ENCODE results near the gene BBS9. TPM values are rescaled to one million over a fixed set of nuclear protein-coding genes. Genes with fewer than 3 reads are reported as not detected.

The BBS9 gene
- polyA plus RNA-seq, 1 donor from 2014 or later = 9.8 TPM

DNA sequence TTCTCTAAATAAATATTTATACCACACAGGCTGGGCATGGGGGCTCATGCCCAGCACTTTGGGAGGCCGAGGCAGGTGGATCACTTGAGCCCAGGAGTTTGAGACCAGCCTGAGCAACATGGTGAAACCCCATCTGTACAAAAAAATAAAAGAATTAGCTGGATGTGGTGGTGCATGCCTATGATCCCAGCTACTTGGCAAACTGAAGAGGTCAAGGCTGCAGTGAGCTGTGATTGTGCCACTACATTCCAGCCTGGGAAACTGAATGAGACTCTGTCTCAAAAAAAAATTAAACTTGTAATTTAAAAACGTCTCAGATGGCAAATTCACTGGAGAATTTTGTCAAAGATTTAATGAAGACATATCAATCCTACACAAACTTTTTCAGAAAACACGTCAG is 498.4 kb downstream of the BBS9 start:
- Histone ChIP-seq H3K4me2 (ENCODE audit: low read length) (no peak overlapping the region), H3K9ac (ENCODE audit: low read length) (no peak overlapping the region), H3K79me2 (replicated peaks; ENCODE audit: insufficient read depth, low read length) (no peaks in the 10 kb centered on the region), H3K36me3 (ENCODE audit: insufficient read depth, low read length) (no peaks in the 10 kb centered on the region), H2AFZ (ENCODE audit: low read depth, low read length) (no peak overlapping the region), H3K9me3 (ENCODE audit: low read length) (no peaks in the 10 kb centered on the region), H4K20me1 (ENCODE audit: insufficient read depth) (no peaks in the 10 kb centered on the region), H3K27ac (ENCODE audit: low read length) (no peak overlapping the region), H3F3A (ENCODE audit: insufficient read depth, low read length, poor library complexity, severe bottlenecking) (no peaks in the 10 kb centered on the region), H3K9me2 (ENCODE audit: insufficient read depth, low read length) (no peaks in the 10 kb centered on the region), H3K27me3 (ENCODE audit: insufficient read depth, low read depth, low read length) (no peaks in the 10 kb centered on the region), H3K4me3 (ENCODE audit: low read length) (no peak overlapping the region)
- TF ChIP-seq POLR2AphosphoS5 (IDR thresholded peaks at IDR 0.05) (no peak), TAF1 (IDR thresholded peaks at IDR 0.05; ENCODE audit: low read depth) (no peak), SMC3 (conservative IDR thresholded peaks at IDR 0.05; ENCODE audit: poor library complexity) (no peak), MXI1 (conservative IDR thresholded peaks at IDR 0.05; ENCODE audit: poor library complexity, severe bottlenecking) (no peak), EZH2 (IDR thresholded peaks at IDR 0.05; ENCODE audit: borderline replicate concordance, insufficient read depth, low read length, poor library complexity, severe bottlenecking) (no peak), RAD21 (conservative IDR thresholded peaks at IDR 0.05) (no peak), EP300 (conservative IDR thresholded peaks at IDR 0.05; ENCODE audit: poor library complexity, severe bottlenecking) (no peak)
- TF ChIP-seq, protein P1, sequence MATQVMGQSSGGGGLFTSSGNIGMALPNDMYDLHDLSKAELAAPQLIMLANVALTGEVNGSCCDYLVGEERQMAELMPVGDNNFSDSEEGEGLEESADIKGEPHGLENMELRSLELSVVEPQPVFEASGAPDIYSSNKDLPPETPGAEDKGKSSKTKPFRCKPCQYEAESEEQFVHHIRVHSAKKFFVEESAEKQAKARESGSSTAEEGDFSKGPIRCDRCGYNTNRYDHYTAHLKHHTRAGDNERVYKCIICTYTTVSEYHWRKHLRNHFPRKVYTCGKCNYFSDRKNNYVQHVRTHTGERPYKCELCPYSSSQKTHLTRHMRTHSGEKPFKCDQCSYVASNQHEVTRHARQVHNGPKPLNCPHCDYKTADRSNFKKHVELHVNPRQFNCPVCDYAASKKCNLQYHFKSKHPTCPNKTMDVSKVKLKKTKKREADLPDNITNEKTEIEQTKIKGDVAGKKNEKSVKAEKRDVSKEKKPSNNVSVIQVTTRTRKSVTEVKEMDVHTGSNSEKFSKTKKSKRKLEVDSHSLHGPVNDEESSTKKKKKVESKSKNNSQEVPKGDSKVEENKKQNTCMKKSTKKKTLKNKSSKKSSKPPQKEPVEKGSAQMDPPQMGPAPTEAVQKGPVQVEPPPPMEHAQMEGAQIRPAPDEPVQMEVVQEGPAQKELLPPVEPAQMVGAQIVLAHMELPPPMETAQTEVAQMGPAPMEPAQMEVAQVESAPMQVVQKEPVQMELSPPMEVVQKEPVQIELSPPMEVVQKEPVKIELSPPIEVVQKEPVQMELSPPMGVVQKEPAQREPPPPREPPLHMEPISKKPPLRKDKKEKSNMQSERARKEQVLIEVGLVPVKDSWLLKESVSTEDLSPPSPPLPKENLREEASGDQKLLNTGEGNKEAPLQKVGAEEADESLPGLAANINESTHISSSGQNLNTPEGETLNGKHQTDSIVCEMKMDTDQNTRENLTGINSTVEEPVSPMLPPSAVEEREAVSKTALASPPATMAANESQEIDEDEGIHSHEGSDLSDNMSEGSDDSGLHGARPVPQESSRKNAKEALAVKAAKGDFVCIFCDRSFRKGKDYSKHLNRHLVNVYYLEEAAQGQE (IDR thresholded peaks at IDR 0.05; ENCODE audit: borderline replicate concordance) = no peak
- TF ChIP-seq, protein P2, sequence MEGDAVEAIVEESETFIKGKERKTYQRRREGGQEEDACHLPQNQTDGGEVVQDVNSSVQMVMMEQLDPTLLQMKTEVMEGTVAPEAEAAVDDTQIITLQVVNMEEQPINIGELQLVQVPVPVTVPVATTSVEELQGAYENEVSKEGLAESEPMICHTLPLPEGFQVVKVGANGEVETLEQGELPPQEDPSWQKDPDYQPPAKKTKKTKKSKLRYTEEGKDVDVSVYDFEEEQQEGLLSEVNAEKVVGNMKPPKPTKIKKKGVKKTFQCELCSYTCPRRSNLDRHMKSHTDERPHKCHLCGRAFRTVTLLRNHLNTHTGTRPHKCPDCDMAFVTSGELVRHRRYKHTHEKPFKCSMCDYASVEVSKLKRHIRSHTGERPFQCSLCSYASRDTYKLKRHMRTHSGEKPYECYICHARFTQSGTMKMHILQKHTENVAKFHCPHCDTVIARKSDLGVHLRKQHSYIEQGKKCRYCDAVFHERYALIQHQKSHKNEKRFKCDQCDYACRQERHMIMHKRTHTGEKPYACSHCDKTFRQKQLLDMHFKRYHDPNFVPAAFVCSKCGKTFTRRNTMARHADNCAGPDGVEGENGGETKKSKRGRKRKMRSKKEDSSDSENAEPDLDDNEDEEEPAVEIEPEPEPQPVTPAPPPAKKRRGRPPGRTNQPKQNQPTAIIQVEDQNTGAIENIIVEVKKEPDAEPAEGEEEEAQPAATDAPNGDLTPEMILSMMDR (IDR thresholded peaks at IDR 0.05; ENCODE audit: poor library complexity, severe bottlenecking) = no peak

DNA sequence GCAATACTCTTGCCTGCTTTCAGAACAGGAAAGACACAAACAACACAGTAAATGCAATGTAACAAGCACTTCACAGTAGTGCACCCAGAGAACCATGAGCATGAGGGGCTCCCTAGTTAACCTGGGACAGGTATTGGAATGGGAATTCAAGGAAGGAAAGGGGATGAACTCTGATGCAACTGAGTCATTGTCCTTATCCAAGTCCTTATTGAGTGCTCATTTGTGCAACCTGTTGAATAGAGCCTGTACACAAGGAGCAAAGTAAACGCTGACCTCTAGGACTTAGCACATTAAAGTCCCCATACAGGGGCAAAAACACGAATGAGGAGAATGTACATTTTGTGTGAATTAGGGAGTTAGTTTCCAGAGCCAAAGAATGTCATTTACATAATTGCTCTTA is 499.5 kb downstream of the BBS9 start:
- H3K79me2 ChIP-seq (replicated peaks; ENCODE audit: insufficient read depth, low read length) = no peaks in the 10 kb centered on the region
- no peak overlapping the region for H3K27ac ChIP-seq (ENCODE audit: low read length)
- H3K4me2 ChIP-seq (ENCODE audit: low read length) = no peak overlapping the region
- no peaks in the 10 kb centered on the region for H3K9me2 ChIP-seq (ENCODE audit: insufficient read depth, low read length)
- H3K36me3 ChIP-seq (ENCODE audit: insufficient read depth, low read length) = no peaks in the 10 kb centered on the region
- H2AFZ ChIP-seq (ENCODE audit: low read depth, low read length) = no peak overlapping the region
- no peak overlapping the region for H3K9ac ChIP-seq (ENCODE audit: low read length)
- H3F3A ChIP-seq (ENCODE audit: insufficient read depth, low read length, poor library complexity, severe bottlenecking) = no peaks in the 10 kb centered on the region
- TF ChIP-seq EZH2 (IDR thresholded peaks at IDR 0.05; ENCODE audit: borderline replicate concordance, insufficient read depth, low read length, poor library complexity, severe bottlenecking) (no peak), POLR2AphosphoS5 (IDR thresholded peaks at IDR 0.05) (no peak), SMC3 (conservative IDR thresholded peaks at IDR 0.05; ENCODE audit: poor library complexity) (no peak), MXI1 (conservative IDR thresholded peaks at IDR 0.05; ENCODE audit: poor library complexity, severe bottlenecking) (no peak), RAD21 (conservative IDR thresholded peaks at IDR 0.05) (no peak), EP300 (conservative IDR thresholded peaks at IDR 0.05; ENCODE audit: poor library complexity, severe bottlenecking) (no peak), TAF1 (IDR thresholded peaks at IDR 0.05; ENCODE audit: low read depth) (no peak)
- TF ChIP-seq, protein P1 (IDR thresholded peaks at IDR 0.05; ENCODE audit: borderline replicate concordance) = no peak
- TF ChIP-seq, protein P2 (IDR thresholded peaks at IDR 0.05; ENCODE audit: poor library complexity, severe bottlenecking) = no peak
- no peaks in the 10 kb centered on the region for H4K20me1 ChIP-seq (ENCODE audit: insufficient read depth)
- no peaks in the 10 kb centered on the region for H3K9me3 ChIP-seq (ENCODE audit: low read length)
- no peak overlapping the region for H3K4me3 ChIP-seq (ENCODE audit: low read length)
- H3K27me3 ChIP-seq (ENCODE audit: insufficient read depth, low read depth, low read length) = no peaks in the 10 kb centered on the region

Measured in neural cell (in vitro differentiated cells).